ENCODE results near the gene RDH16. TPM values are rescaled to one million over a fixed set of nuclear protein-coding genes. Genes with fewer than 3 reads are reported as not detected.
A peak's percentile ranks its signal among the peaks of the same experiment; 100 is the strongest.

Gene RDH16
- total RNA-seq, 1 experiment from 2014 or later: 0.39 TPM

- H3K79me2 ChIP-seq (ENCODE audit: insufficient read depth, low read length): no peaks in the 10 kb centered on the region
- H3K9me3 ChIP-seq (ENCODE audit: control insufficient read depth, low read depth, low read length): no peaks in the 10 kb centered on the region
- H4K5ac ChIP-seq (ENCODE audit: insufficient read length, low read depth, low read length): no peak overlapping the region
- no peak overlapping the region for H3K14ac ChIP-seq (ENCODE audit: insufficient read depth, low read length)
- H2BK5ac ChIP-seq (ENCODE audit: insufficient read length, low read length): no peak overlapping the region
- H2BK12ac ChIP-seq (ENCODE audit: insufficient read length, low read depth, low read length): no peak overlapping the region
- DNase-seq: no peak
- H2BK120ac ChIP-seq (ENCODE audit: low read depth, low read length, poor library complexity, severe bottlenecking): no peak overlapping the region
- no peak overlapping the region for H3K4ac ChIP-seq (ENCODE audit: low read depth, low read length)
- H3K4me1 ChIP-seq (ENCODE audit: insufficient read depth, low read length): peaks cover 6% of the 10 kb centered on the region; the same call in 1 of the 2 replicates
- no peak overlapping the region for H4K91ac ChIP-seq (ENCODE audit: insufficient read length, low read depth, low read length)
- Mint-ChIP-seq H3K36me3 (ENCODE audit: insufficient read depth in 1 of 3, low read depth in 3 of 3) (no peaks in the 10 kb centered on the region), H3K27me3 (ENCODE audit: low read depth) (peaks cover 11% of the 10 kb centered on the region), H3K27ac (peak overlapping the region in 2 of 3 experiments; percentile 55 to 62; a peak in 3 of 7 replicates), H3K9me3 (no peaks in the 10 kb centered on the region; a peak in 3 of 5 replicates), H3K4me3 (no peak overlapping the region), H3K4me1 (peaks cover 36 to 38% of the 10 kb centered on the region in 2 experiments)
- no peaks in the 10 kb centered on the region for H3K27me3 ChIP-seq (ENCODE audit: insufficient read depth, low read length)
- no peak overlapping the region for H3K23ac ChIP-seq (ENCODE audit: insufficient read length, low read depth, low read length)
- H3K79me1 ChIP-seq (ENCODE audit: insufficient read depth, low read depth, low read length, poor library complexity, severe bottlenecking): no peaks in the 10 kb centered on the region
- no CpG with 5 or more reads among the region's 2 CpGs for WGBS (ENCODE audit: extremely low coverage, insufficient read length, low lambda C conversion rate)
- H2AFZ ChIP-seq (ENCODE audit: low read length): peak overlapping the region; percentile 15
- H2BK20ac ChIP-seq (ENCODE audit: low read depth, low read length, poor library complexity, severe bottlenecking): no peak overlapping the region
- H3T11ph ChIP-seq (ENCODE audit: low read length): no peak overlapping the region
- no peak overlapping the region for H2AK5ac ChIP-seq (ENCODE audit: insufficient read length, low read length)
- H3K23me2 ChIP-seq (ENCODE audit: insufficient read length, low read depth, low read length, poor library complexity, severe bottlenecking): no peaks in the 10 kb centered on the region
- TF ChIP-seq CTCF (conservative IDR thresholded peaks at IDR 0.05): no peak
- H3K27ac ChIP-seq (ENCODE audit: insufficient read length, low read depth, low read length): no peak overlapping the region
- H3K9ac ChIP-seq (ENCODE audit: extremely low read depth, insufficient read length, low read length): no peak overlapping the region
- H4K8ac ChIP-seq (replicated peaks; ENCODE audit: insufficient read length, low read depth, low read length): no peak overlapping the region
- H4K20me1 ChIP-seq (ENCODE audit: control insufficient read depth, insufficient read depth, insufficient read length): no peaks in the 10 kb centered on the region
- H3K18ac ChIP-seq (ENCODE audit: insufficient read length, low read depth, low read length): peak overlapping the region; percentile 72
- no peak overlapping the region for H3K4me2 ChIP-seq (ENCODE audit: insufficient read depth, insufficient read length, low read length)
- no peak overlapping the region for H3K56ac ChIP-seq (ENCODE audit: insufficient read length, low read depth, low read length)
- no peak overlapping the region for H2BK15ac ChIP-seq (ENCODE audit: low read depth, low read length)
Measured at GRCh38 chr12:56931474-56931978, 25.9 kb downstream of the RDH16 start.
